HG03159 (cell line): Measurements from ENCODE around the gene HMGCS2.
A peak's percentile ranks its signal among the peaks of the same experiment; 100 is the strongest.

ENCODE experiments used
- ATAC-seq: cut with Tn5 transposase; IDR thresholded peaks from one replicate; pipeline ENCODE4 v1.9.1; 2021; ENCODE audit warnings: mild to moderate bottlenecking, moderate library complexity; ENCODE audit not compliant: unreplicated experiment

HMGCS2 gene

DNA sequence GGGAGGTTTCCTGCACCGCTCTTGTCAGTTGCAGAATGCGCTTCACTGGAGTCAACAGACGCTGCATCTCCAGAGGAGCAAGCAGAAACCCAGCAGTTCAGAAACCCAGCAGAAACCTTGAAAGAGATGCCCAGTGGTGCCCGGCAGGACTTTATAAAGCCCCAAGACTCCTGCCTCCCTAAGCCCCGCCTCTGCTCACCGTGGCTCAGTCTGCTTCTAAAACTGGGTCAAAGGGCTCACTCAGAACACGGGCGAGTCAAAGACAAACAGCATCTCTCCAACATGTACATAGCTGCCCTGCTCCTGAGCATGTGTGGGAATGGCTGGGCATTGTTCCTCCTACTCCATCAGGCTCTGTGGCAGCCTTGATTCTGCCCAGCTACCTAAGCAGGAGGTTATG is at the start of gene HMGCS2:
Gene HMGCS2, minus strand, starts transcription at position 128 of the 400 bp plus-strand sequence. Its CDS starts 61 bp downstream, at position 67.
- no peak for ATAC-seq

DNA sequence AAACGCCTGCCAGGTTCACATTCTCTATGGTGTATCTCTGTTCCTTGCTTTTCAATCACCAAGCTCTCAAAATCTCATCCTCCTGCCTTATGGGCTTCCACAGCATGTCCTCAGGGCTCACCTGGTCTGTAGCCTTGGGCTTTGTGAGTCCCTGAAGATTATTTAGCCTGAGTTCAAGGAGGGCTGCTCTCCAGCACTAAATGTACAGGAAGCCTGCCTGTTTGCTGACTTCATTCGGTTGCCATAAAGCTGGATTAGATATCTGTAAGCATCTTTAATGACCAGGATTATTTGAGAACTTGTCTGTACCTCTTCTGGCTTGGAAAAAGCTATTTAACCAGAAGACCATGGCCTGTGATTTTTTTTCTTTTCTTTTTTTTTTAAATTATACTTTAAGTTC is 49.5 kb upstream of the HMGCS2 start:
- no peak for ATAC-seq

- ATAC-seq: no peak
Measured at GRCh38 chr1:119816407-119816806, 47.7 kb upstream of the HMGCS2 start.

GRCh38 chr1:119815928-119816327 is 47.2 kb upstream of the HMGCS2 start:
- ATAC-seq: no peak

GRCh38 chr1:119815361-119815760 is 46.7 kb upstream of the HMGCS2 start:
- no peak for ATAC-seq

DNA sequence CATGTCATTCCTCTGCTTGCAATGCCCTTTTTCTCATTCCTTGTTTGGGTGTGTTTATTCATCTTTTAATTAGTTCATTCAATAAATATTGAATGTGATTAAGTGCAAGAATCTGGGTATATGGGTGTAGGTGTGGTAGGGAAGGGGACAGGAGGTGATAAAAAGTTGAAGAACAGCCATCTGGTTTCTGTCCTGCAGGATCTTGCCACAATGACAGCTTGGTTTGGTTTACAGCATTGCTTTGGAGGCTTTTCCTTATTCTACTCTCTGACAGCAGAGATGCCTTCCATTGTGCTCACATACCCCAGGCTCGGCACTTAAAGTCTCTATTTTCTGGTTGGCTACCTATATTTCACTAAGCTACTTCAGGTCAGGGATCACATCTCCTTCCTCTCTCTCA is 45.6 kb upstream of the HMGCS2 start:
- no peak for ATAC-seq

DNA sequence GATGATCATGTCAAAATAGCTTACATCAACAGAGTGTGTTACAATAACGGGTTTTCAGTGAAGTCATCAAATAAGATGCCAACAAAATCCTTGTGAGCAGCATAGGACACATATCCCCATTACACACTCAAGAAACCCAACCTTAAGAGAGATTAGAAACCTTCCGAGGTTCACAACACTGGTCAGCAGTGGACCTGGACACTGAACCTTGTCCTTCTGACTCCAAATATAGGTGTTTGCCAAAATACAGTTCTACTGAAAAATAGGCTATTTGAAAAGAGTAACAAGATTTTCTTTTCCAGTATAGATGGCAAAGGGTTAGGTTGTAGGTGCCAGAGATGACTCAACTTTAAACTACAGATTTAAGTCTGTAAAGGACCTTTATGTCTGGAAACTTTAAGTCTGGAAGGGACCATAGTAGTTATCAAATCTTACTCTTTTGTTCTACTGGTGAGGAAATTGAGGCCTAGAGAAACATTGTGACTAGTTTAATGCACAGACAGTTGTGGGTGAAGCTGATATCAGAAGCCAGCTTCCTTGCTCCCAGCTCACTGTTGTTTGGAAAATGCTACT is 43.4 kb upstream of the HMGCS2 start:
- no peak for ATAC-seq

- ATAC-seq: no peak
Measured at GRCh38 chr1:119811387-119811786, 42.7 kb upstream of the HMGCS2 start, which contains the start of gene REG4. TSS of gene REG4 (minus strand) at chr1:119811460. CDS start at chr1:119808769, 2,691 bp downstream.

GRCh38 chr1:119808972-119809550 is 40.4 kb upstream of the HMGCS2 start:
- peak; percentile 96 for ATAC-seq

- ATAC-seq: no peak
Measured at GRCh38 chr1:119808491-119808890, 39.8 kb upstream of the HMGCS2 start.

GRCh38 chr1:119806489-119806888 is 37.8 kb upstream of the HMGCS2 start:
- no peak for ATAC-seq

DNA sequence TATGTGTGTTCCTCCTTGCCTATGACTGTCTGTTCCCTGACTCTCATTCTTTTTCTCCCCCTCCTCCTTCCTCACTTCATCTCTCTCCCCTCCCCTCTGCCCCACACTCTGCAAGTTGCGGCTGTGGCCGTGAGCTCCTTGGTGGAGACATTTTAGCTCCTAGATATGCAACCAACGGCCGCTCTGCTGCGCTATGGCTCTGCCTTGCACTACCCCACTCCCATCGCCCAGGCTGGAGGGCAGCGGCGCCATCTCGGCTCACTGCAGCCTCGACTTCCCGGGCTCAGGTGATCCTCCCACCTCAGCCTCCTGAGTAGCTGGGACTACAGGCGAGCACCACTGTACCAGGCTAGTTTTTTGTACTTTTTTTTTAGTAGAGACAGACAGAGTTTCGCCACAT is 37.0 kb upstream of the HMGCS2 start:
- no peak for ATAC-seq

- ATAC-seq: no peak
Measured at GRCh38 chr1:119805247-119805646, 36.5 kb upstream of the HMGCS2 start.

DNA sequence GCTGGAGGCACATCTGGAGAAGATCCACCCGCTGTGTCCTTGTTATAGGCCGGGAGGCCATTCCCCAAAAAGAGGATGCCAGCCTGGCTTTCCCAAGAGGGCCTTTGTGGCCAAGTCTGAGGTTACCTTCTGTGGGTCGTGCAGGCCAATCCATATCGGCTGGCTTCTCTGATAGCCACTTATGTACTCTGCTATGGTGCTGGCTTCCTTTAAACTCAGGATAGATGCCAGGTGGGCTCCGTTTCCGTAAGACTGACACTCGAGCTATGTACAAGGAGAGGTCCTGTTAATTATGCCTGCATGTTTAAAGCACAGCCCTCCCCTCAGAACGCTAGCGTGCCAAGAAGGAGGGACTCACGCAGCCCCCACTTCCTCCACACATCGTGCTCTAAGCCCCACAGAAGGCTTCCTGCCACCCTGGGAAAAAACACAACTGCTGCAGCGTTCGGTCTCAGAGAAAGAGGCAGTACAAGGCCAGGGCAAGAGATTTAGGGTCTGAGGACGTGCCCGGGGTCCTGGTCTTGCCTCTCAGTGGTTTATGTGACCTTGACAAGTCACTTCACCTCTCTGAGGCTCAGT is 31.0 kb upstream of the HMGCS2 start:
- ATAC-seq: no peak

DNA sequence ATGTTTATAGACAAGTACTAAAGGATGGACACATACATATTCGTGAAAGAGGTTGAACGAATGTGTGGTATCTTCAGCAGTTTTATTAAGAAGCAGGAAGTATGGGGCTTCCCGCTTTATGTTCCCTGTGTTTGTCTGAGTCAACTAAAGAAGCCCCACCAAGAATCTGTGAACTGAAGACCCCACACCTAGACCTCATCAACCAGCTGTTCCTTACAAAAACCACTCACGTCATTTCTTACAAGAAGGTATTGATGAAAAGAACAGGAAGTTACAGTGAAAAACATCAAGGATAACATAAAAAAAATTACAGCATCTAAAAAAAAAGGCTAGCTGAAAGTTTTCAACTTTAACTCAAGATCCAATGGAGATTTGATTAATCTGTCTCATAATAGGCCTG is 30.3 kb upstream of the HMGCS2 start:
- ATAC-seq: no peak

GRCh38 chr1:119797606-119798005 is 28.9 kb upstream of the HMGCS2 start:
- ATAC-seq: no peak

- ATAC-seq: no peak
Measured at GRCh38 chr1:119797162-119797561, 28.5 kb upstream of the HMGCS2 start.

GRCh38 chr1:119795261-119796200 is 26.8 kb upstream of the HMGCS2 start:
- ATAC-seq: no peak

- ATAC-seq: no peak
Measured at GRCh38 chr1:119794876-119795240, 26.2 kb upstream of the HMGCS2 start.

DNA sequence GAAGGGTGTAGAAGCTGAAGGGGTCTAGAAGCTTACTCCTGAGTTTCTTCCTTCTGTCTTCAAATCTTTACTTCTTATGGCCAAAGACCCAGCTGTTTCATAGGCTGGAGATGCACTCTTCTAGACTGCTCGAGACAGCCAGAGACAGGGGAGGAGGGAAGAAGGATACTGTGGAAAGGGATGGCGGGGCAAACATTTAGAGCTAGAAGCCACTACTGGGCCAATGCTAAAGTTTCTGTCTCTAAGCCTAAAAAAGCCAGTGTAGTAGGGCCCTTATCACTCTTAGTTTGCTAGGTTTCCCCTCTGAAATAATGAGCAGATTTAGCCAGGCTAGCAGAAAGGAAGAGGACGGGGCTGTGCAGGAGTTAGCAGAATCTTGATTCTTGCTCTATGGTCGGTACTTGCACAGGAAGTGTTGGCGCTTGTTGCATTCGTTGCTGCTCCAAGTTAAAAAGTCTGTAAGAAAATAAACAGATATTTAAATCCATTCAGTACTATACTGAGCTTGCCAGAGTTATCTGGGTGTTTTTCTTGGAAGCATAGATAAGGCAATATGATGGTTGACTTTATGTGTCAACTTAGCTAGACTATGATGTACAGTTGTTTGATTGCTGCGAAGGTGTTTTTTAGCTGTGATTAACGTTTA is 25.6 kb upstream of the HMGCS2 start:
- ATAC-seq: no peak

DNA sequence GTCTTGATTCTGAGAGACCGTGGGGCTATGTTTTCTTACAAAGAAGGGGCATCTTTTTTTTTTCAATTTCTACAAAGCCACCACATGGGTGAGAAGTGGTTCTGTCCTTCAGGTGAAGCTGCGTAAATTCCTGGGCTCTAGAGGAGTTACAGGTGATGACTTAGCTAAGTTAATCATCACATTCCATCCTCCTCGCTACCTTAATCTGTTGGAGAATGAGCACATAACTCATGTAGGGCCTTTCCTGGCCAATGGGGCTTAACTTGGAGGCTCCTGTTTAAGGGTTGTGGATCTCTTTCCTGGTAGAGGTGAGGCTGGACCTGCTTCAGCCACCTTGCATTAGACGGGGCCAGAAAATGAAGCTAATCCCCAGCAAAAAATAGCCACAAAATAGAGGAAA is 22.7 kb upstream of the HMGCS2 start:
- no peak for ATAC-seq
